Colonic mucosa (tissue), 4 donors: ENCODE results near the gene OSBPL6. TPM values are rescaled to one million over a fixed set of nuclear protein-coding genes. Genes with fewer than 3 reads are reported as not detected.

Experiments
- DNase-seq: peaks from one replicate; pipeline ENCODE4 v3.0.0-alpha.2; 2020
- H3K27ac ChIP-seq: fragments of 200-600 bp; one replicate; pipeline ENCODE4 v1.8.0; 2021
- H3K27me3 ChIP-seq: fragments of 200-600 bp; one replicate; pipeline ENCODE4 v1.8.0; 2021
- H3K36me3 ChIP-seq: fragments of 200-600 bp; one replicate; pipeline ENCODE4 v1.8.0; 2021
- H3K4me1 ChIP-seq: fragments of 200-600 bp; one replicate; pipeline ENCODE4 v1.8.0; 2021; ENCODE audit warnings: mild to moderate bottlenecking
- H3K4me3 ChIP-seq: fragments of 200-600 bp; one replicate; pipeline ENCODE4 v1.8.0; 2021
- H3K9ac ChIP-seq, 2 donors: one replicate each; pipeline ENCODE4 v1.7.0; 2013; ENCODE audit warnings: control low read depth in 2 of 2, low read depth in 2 of 2, low read length in 2 of 2
- H3K9me3 ChIP-seq: fragments of 200-600 bp; one replicate; pipeline ENCODE4 v1.8.0; 2021
- intact Hi-C: fragments of 100-400 bp; cut with DNase I; formaldehyde crosslinking; loops from one replicate; pipeline ENCODE4 v1.14.1; 2022
- total RNA-seq, 2 donors: library from RNA; stranded (reverse); fragmentation: NEBNext Ultra II Directional in 1 of 2; extraction: Animal tissue kit (Norgen Biotek cat#: 25700) in 1 of 2; gene quantifications; one replicate each; pipeline ENCODE4 v1.2.1, GENCODE V29; 2021
- TF ChIP-seq, protein P1 (sequence below): fragments of 200-600 bp; IDR thresholded peaks from one replicate; pipeline ENCODE4 v1.8.0; 2022; ENCODE audit warnings: antibody characterized with exemption, mild to moderate bottlenecking
- donor health status: healthy.
- donor health status: DM: no; HTN: no; CAD: no.
- donor health status: DM: no; HTN: no; CAD: no.

Gene OSBPL6
- total RNA-seq, 2 donors from 2014 or later = 0.58 to 0.72 TPM

DNA sequence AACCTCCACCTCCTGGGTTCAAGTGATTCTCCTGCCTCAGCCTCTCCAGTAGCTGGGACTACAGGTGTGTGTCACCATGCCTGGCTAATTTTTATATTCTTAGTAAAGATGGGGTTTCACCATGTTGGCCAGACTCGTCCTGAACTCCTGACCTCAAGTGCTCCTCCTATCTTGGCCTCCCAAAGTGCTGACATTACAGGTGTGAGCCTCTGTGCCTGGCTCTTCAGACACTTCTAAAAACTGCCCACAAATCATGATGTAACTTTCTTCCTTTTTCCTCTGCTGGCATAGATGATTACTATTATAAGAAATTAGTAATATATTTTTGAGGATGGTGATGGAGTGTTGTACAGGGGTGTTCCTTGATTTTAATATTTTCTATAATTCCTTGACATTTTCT, 6.0 kb downstream of the OSBPL6 start:
- Histone ChIP-seq H3K27me3 (peaks cover under 1% of the 10 kb centered on the region), H3K36me3 (no peaks in the 10 kb centered on the region), H3K4me3 (no peak overlapping the region), H3K4me1 (no peaks in the 10 kb centered on the region), H3K9me3 (no peaks in the 10 kb centered on the region), H3K27ac (no peak overlapping the region), H3K9ac (no peak overlapping the region)
- intact Hi-C loops = loop anchor here (10.0 kb wide), 1 partner anchor 66 kb away; no protein-coding TSS in a partner anchor
- TF ChIP-seq, protein P1, sequence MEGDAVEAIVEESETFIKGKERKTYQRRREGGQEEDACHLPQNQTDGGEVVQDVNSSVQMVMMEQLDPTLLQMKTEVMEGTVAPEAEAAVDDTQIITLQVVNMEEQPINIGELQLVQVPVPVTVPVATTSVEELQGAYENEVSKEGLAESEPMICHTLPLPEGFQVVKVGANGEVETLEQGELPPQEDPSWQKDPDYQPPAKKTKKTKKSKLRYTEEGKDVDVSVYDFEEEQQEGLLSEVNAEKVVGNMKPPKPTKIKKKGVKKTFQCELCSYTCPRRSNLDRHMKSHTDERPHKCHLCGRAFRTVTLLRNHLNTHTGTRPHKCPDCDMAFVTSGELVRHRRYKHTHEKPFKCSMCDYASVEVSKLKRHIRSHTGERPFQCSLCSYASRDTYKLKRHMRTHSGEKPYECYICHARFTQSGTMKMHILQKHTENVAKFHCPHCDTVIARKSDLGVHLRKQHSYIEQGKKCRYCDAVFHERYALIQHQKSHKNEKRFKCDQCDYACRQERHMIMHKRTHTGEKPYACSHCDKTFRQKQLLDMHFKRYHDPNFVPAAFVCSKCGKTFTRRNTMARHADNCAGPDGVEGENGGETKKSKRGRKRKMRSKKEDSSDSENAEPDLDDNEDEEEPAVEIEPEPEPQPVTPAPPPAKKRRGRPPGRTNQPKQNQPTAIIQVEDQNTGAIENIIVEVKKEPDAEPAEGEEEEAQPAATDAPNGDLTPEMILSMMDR = no peak
- no peak for DNase-seq

DNA sequence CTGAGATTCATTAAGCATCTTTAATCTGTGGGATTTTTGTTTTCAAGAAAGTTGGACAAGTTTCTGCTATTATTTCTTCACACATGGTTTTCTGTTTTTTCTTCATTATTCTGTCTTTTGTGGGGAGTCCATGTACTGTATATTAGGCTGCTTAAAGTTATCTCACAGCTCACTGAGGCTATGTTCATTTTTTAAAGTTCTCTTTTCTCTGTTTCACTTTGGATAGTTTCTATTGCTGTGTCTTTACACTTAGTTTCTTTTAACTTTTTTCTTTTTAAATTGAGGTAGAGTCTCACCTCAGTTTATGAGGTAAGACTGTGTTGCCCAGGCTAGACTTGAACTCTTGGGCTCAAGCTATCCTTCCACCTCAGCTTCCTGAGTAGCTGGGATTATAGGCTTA, 8.6 kb downstream of the OSBPL6 start:
- H3K9ac ChIP-seq = no peak overlapping the region
- H3K27ac ChIP-seq = no peak overlapping the region
- no peak overlapping the region for H3K4me3 ChIP-seq
- TF ChIP-seq, protein P1 = no peak
- no peaks in the 10 kb centered on the region for H3K4me1 ChIP-seq
- H3K9me3 ChIP-seq = no peaks in the 10 kb centered on the region
- H3K27me3 ChIP-seq = no peaks in the 10 kb centered on the region
- intact Hi-C loops = loop anchor here (10.0 kb wide), 1 partner anchor 68 kb away; no protein-coding TSS in a partner anchor
- no peaks in the 10 kb centered on the region for H3K36me3 ChIP-seq
- DNase-seq = no peak

DNA sequence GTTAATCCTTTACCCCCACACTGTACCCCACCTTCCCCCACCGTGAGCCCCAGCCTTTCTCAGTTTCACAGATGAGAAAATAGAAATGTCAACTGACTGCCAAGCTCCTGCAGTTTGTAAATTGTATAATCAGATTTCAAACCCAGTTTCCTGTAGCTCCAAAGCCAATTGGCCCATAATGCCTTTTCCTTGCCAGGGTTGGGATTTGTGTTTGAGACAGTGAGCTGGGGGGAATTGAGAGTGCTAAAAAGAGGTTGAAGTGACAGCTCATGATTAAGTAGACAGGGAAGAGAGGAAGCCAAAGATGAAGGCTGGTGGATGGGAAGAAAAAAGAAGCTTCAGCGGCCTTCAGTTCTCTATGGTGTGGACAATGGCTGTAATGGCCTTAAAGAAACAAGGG, 10.7 kb downstream of the OSBPL6 start:
- no peak overlapping the region for H3K4me3 ChIP-seq
- no peaks in the 10 kb centered on the region for H3K4me1 ChIP-seq
- no peak overlapping the region for H3K9ac ChIP-seq
- H3K9me3 ChIP-seq = no peaks in the 10 kb centered on the region
- H3K36me3 ChIP-seq = no peaks in the 10 kb centered on the region
- no peaks in the 10 kb centered on the region for H3K27me3 ChIP-seq
- TF ChIP-seq, protein P1 = no peak
- intact Hi-C loops = loop anchor here (10.0 kb wide), 1 partner anchor 70 kb away; no protein-coding TSS in a partner anchor
- H3K27ac ChIP-seq = no peak overlapping the region
- no peak for DNase-seq

DNA sequence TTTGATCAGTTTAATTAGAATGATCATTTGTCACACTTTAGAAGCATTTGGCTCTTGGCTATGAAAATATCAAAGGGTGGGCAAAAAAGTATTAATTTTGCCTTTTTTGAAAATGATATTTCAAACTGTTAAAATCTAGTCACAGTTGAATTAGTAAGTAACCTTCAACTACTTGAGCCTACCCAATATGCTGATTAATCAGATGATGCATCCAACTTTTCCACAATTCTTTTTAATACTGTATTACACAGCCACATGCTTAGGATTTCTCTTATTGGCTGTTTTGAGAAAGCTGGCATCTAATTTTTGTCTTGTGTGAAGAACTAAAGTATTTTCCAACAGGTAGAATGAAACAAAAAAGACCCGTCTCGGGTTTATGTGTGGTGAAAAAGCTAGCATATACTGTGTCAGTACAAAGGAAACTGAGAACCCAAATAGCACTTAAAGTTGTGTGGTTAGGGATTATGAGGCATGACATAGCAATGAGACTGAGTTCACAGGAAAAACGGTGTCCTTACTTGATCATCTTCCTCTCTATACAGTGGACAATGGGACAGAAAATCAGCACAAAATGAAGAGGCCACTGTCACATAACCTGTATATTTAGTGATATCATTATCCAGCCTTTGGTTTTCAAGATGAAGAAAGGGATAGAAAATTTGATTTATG, 11.7 kb downstream of the OSBPL6 start:
- Histone ChIP-seq H3K9ac (no peak overlapping the region), H3K9me3 (no peaks in the 10 kb centered on the region), H3K36me3 (no peaks in the 10 kb centered on the region), H3K27me3 (no peaks in the 10 kb centered on the region), H3K27ac (no peak overlapping the region), H3K4me1 (no peaks in the 10 kb centered on the region), H3K4me3 (no peak overlapping the region)
- TF ChIP-seq, protein P1 = no peak
- no peak for DNase-seq
- intact Hi-C loops = loop anchor here (10.0 kb wide), 1 partner anchor 71 kb away; no protein-coding TSS in a partner anchor

DNA sequence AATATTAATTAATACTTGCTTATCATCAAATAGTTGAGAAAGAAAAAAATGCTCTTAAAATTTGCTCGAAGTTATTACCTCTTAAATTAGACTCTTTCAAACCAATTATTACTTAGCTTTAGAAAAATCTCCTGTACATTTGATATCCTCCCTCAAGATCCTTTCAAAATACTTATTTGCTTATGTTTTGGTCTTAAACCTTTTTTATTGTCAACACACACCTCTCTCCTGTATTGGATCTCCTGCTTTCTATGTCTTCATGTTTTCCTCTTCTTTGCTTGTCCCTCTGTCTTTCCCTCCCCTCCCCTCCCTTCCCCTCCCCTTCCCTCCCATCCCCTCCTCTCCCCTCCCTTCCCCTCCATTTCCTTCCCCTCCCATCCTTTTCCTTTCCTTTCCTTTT, 14.0 kb downstream of the OSBPL6 start:
- no peak overlapping the region for H3K27ac ChIP-seq
- no peak overlapping the region for H3K4me3 ChIP-seq
- no peaks in the 10 kb centered on the region for H3K27me3 ChIP-seq
- TF ChIP-seq, protein P1 = no peak
- H3K36me3 ChIP-seq = no peaks in the 10 kb centered on the region
- no peaks in the 10 kb centered on the region for H3K9me3 ChIP-seq
- DNase-seq = no peak
- intact Hi-C loops = loop anchor here (10.0 kb wide), 1 partner anchor 74 kb away; no protein-coding TSS in a partner anchor
- H3K4me1 ChIP-seq = no peaks in the 10 kb centered on the region
- no peak overlapping the region for H3K9ac ChIP-seq
